Panc1 (cell line): ENCODE data around the gene TFDP1. TPM values are rescaled to one million over a fixed set of nuclear protein-coding genes. Genes with fewer than 3 reads are reported as not detected.
A peak's percentile ranks its signal among the peaks of the same experiment; 100 is the strongest.

ENCODE experiments used
- ATAC-seq: fragments of 200-7000 bp; cut with Tn5 transposase; 2 replicates; pipeline ENCODE4 v1.9.1; 2020; ENCODE audit warnings: mild to moderate bottlenecking, moderate library complexity
- BruUV-seq: library from RNA; stranded (reverse); fragments of 400-500 nt; replicated peaks from 2 replicates; lab custom pipeline; 2021; lab: Mats Ljungman, UMichigan
- CTCF ChIA-PET: fragments of 300-600 bp; sonication (Branson Sonifier 250); formaldehyde crosslinking; loops from one replicate; lab custom pipeline; 2022; ENCODE audit warnings: antibody characterized with exemption; lab: Charles Lee
- POLR2A ChIA-PET: fragments of 300-600 bp; sonication (Branson Sonifier 250); formaldehyde crosslinking; loops from one replicate; lab custom pipeline; 2022; ENCODE audit warnings: antibody characterized with exemption; lab: Charles Lee
- DNase-seq: peaks from one replicate; pipeline ENCODE4 v3.0.0-alpha.2; 2010; ENCODE audit warnings: low read depth, low spot score
- H3K27ac ChIP-seq: 2 replicates; pipeline ENCODE4 v1.5.1; 2011; ENCODE audit warnings: mild to moderate bottlenecking, low read length, inconsistent platforms
- H3K27me3 ChIP-seq: fragments of 200-500 bp; sonication (Bioruptor generic); 2 replicates; pipeline ENCODE4 v1.6.0; 2014; ENCODE audit warnings: low read length, inconsistent platforms; ENCODE audit not compliant: control insufficient read depth, insufficient read depth
- H3K36me3 ChIP-seq: fragments of 200-500 bp; sonication (Bioruptor generic); 2 replicates; pipeline ENCODE4 v1.5.1; 2014; ENCODE audit warnings: inconsistent platforms, mild to moderate bottlenecking, low read length, moderate library complexity; ENCODE audit not compliant: control insufficient read depth, insufficient read depth
- H3K4me1 ChIP-seq: 2 replicates; pipeline ENCODE4 v1.5.1; 2011; ENCODE audit warnings: inconsistent platforms, mild to moderate bottlenecking, low read length, moderate library complexity; ENCODE audit not compliant: control insufficient read depth, insufficient read depth
- H3K4me3 ChIP-seq, 2 experiments: 2 replicates each; pipeline ENCODE4 v1.5.1; 2011 to 2012; ENCODE audit warnings: low read depth in 2 of 2, low read length in 2 of 2, mild to moderate bottlenecking in 2 of 2, inconsistent platforms in 1 of 2, moderate library complexity in 1 of 2
- H3K9me3 ChIP-seq: fragments of 200-500 bp; sonication (Bioruptor generic); 2 replicates; pipeline ENCODE4 v1.5.1; 2014; ENCODE audit warnings: low read depth, mild to moderate bottlenecking, inconsistent platforms, low read length, moderate library complexity; ENCODE audit not compliant: control insufficient read depth, insufficient read depth
- POLR2AphosphoS5 ChIP-seq: IDR thresholded peaks from 2 replicates; pipeline ENCODE4 v1.6.1; 2012; ENCODE audit warnings: mild to moderate bottlenecking, low read depth, low read length, moderate library complexity
- SIN3A ChIP-seq: IDR thresholded peaks from 2 replicates; pipeline ENCODE4 v1.6.1; 2012; ENCODE audit warnings: low read depth, mild to moderate bottlenecking, low read length, moderate library complexity, borderline replicate concordance; ENCODE audit not compliant: insufficient read depth
- TCF7L2 ChIP-seq: IDR thresholded peaks from 2 replicates; pipeline ENCODE4 v1.6.1; 2011; ENCODE audit warnings: mild to moderate bottlenecking, low read depth, low read length, inconsistent platforms
- in situ Hi-C: cut with HindIII; loops from 2 replicates; pipeline ENCODE4 v1.10.0; 2016; ENCODE audit warnings: low sequenced_read_pairs, low pct_unique_long_range_greater_than_20kb
- intact Hi-C: fragments of 100-400 bp; cut with micrococcal nuclease; formaldehyde crosslinking; loops from one replicate; pipeline ENCODE4 v1.10.0; 2022; ENCODE audit not compliant: unreplicated experiment
- total RNA-seq: library from RNA; stranded (reverse); gene quantifications from one replicate; pipeline ENCODE4 v1.2.1, GENCODE V29; 2021; ENCODE audit not compliant: unreplicated experiment
- TF ChIP-seq, protein P1 (sequence below), 2 experiments: IDR thresholded peaks; 2 replicates each; pipeline ENCODE4 v1.6.1; 2011 to 2012; ENCODE audit warnings: low read depth in 2 of 2, control low read depth in 1 of 2, low read length in 1 of 2, mild to moderate bottlenecking in 1 of 2, moderate library complexity in 1 of 2; ENCODE audit not compliant: insufficient read depth in 1 of 2
- TF ChIP-seq, protein P2 (sequence below): fragments of 450-650 bp; IDR thresholded peaks from 2 replicates; pipeline ENCODE4 v1.5.1; 2017; ENCODE audit warnings: mild to moderate bottlenecking

Gene TFDP1
- total RNA-seq, 1 experiment from 2014 or later = 91.6 TPM

DNA sequence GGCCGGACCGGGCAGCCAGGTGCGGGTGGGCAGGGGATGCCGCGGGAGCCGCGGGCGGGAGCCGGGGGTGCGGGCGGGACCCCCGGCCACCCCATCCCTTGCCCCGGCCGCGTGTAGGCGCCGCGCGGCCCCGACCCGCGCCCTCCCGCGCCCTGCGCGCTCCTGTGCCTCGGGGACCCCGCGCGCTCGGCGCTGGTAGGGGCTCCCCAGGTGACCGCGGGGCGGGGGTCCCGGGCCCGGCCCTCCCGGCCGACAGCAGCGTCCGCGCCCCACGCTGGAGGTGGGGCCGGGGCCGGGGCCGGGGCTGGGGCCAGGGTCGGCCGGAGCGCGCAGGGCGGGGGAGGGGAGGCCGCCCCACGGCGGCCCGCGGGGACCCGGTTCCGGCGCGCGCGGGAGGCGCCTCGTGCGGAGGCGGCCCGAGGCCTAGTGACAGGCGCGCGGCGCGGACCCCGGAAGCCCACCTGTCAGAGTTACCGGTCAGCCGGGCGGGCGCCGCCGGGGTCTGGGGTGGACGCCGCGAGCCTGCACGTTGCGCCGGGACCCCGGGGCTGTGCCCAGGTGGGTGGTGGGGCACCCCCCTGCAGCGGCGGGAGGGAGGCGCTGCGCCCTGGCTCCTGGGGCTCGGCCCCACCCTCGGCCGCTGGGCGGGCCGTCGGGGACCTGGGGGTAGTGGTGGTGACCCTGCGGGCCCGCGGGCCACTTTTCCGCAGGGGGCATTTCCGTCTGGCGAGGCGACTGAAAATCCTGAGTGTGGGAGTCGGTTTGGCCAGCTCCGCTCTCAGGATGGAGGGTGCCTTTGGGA, 518 bp downstream of the TFDP1 start:
- in situ Hi-C loops (no loop called here), intact Hi-C loops (no loop called here)
- H3K27ac ChIP-seq = peak overlapping the region; percentile 74
- H3K27me3 ChIP-seq = no peaks in the 10 kb centered on the region
- H3K4me3 ChIP-seq = peak overlapping the region; percentile 61 to 62
- no TSS peak for BruUV-seq
- ATAC-seq = peak; percentile 54
- no peaks in the 10 kb centered on the region for H3K9me3 ChIP-seq
- DNase-seq = no peak
- TF ChIP-seq, protein P1, sequence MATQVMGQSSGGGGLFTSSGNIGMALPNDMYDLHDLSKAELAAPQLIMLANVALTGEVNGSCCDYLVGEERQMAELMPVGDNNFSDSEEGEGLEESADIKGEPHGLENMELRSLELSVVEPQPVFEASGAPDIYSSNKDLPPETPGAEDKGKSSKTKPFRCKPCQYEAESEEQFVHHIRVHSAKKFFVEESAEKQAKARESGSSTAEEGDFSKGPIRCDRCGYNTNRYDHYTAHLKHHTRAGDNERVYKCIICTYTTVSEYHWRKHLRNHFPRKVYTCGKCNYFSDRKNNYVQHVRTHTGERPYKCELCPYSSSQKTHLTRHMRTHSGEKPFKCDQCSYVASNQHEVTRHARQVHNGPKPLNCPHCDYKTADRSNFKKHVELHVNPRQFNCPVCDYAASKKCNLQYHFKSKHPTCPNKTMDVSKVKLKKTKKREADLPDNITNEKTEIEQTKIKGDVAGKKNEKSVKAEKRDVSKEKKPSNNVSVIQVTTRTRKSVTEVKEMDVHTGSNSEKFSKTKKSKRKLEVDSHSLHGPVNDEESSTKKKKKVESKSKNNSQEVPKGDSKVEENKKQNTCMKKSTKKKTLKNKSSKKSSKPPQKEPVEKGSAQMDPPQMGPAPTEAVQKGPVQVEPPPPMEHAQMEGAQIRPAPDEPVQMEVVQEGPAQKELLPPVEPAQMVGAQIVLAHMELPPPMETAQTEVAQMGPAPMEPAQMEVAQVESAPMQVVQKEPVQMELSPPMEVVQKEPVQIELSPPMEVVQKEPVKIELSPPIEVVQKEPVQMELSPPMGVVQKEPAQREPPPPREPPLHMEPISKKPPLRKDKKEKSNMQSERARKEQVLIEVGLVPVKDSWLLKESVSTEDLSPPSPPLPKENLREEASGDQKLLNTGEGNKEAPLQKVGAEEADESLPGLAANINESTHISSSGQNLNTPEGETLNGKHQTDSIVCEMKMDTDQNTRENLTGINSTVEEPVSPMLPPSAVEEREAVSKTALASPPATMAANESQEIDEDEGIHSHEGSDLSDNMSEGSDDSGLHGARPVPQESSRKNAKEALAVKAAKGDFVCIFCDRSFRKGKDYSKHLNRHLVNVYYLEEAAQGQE (IDR thresholded peaks at IDR 0.05; ENCODE audit: insufficient read depth in 1 of 2, low read depth in 2 of 2, low read length in 1 of 2) = no peak
- TF ChIP-seq POLR2AphosphoS5 = no peak
- no peak for TF ChIP-seq SIN3A
- TF ChIP-seq, protein P2, sequence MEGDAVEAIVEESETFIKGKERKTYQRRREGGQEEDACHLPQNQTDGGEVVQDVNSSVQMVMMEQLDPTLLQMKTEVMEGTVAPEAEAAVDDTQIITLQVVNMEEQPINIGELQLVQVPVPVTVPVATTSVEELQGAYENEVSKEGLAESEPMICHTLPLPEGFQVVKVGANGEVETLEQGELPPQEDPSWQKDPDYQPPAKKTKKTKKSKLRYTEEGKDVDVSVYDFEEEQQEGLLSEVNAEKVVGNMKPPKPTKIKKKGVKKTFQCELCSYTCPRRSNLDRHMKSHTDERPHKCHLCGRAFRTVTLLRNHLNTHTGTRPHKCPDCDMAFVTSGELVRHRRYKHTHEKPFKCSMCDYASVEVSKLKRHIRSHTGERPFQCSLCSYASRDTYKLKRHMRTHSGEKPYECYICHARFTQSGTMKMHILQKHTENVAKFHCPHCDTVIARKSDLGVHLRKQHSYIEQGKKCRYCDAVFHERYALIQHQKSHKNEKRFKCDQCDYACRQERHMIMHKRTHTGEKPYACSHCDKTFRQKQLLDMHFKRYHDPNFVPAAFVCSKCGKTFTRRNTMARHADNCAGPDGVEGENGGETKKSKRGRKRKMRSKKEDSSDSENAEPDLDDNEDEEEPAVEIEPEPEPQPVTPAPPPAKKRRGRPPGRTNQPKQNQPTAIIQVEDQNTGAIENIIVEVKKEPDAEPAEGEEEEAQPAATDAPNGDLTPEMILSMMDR = no peak
- TF ChIP-seq TCF7L2 = no peak
- POLR2A ChIA-PET = no interaction called here
- H3K4me1 ChIP-seq = peaks cover 7% of the 10 kb centered on the region; the same call in 1 of the 2 replicates
- CTCF ChIA-PET = no interaction called here
- H3K36me3 ChIP-seq = no peaks in the 10 kb centered on the region; the same call in 1 of the 2 replicates

DNA sequence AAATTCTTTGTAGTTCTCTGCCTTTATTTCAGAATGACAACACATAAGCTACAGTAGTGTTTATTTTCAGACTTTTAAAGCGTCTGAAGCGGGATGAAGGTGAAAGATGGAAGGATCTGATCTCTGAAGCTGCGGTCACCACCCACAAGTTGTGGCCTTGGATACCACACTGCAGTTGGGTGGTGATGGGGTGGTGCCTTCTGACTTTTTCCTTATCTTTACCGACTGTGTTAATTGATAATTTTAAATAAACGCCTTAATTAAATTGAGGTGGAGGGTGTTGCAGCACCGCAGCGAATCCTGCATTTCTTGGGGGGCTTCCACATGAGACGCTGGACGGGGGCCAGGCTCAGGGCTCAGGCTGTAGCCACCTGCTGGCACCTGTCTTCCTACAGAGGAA, 1.3 kb downstream of the TFDP1 start:
- DNase-seq (no peak), ATAC-seq (no peak)
- Histone ChIP-seq H3K4me1 (peaks cover 7% of the 10 kb centered on the region; the same call in 1 of the 2 replicates), H3K4me3 (peak overlapping the region; percentile 61 to 62), H3K36me3 (no peaks in the 10 kb centered on the region; the same call in 1 of the 2 replicates), H3K27me3 (no peaks in the 10 kb centered on the region), H3K9me3 (no peaks in the 10 kb centered on the region), H3K27ac (peak overlapping the region; percentile 74)
- intact Hi-C loops = no loop called here
- POLR2A ChIA-PET = no interaction called here
- TSS peak; percentile 89 for BruUV-seq
- in situ Hi-C loops = no loop called here
- CTCF ChIA-PET = no interaction called here
- TF ChIP-seq, protein P1 (IDR thresholded peaks at IDR 0.05; ENCODE audit: insufficient read depth in 1 of 2, low read depth in 2 of 2, low read length in 1 of 2) = no peak
- TF ChIP-seq, protein P2 = no peak
- TF ChIP-seq POLR2AphosphoS5 = no peak
- TF ChIP-seq SIN3A = no peak
- TF ChIP-seq TCF7L2 = no peak
